GM21447 (cell line): Measurements from ENCODE around the gene CLVS2.

ENCODE experiments used
- ATAC-seq: cut with Tn5 transposase; IDR thresholded peaks from one replicate; pipeline ENCODE4 v1.9.1; 2021; ENCODE audit not compliant: unreplicated experiment

Gene CLVS2

DNA sequence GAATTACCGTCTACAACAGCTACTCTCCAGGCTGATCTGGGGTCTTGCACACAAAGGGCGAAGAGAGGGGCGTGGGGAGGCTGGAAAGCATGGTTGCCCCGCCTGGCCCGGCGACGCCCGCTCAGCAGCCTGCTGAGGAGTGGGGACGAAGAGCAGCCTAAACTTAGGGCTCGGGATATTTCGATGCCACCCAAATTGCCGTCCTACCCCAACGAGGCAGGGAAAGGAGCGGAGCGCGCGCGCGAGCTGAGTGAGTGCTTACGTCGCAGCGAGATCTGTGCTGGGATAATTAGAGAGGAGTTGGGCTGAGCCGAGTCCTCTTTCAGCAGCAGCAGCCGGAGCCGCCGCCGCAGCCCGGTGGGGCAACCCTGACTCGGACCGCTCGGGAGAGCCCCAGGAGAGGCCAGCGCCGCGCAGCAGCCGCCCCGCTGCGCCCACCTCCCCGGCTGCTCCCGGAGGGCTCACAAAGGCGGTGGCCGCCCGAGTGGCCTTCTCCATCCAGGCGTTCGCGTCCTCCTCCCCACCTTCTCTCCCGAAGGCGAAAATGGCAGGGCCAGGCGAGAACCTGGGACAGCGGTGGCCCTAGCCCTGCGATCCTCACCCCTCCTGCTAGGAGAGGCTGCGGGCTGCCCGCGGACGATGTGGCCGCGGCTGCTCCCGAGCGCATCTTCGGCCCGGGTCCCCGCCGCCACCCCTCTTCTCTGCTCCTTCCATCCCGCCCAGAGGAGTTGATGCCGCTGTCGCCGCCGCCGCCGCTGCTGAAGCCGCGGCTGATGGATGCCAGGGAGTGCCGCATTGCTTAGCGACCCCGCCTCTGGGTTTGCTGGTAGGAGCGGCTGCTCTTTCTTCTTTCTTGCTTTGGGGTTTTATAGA lies at the start of gene CLVS2:
Gene CLVS2, plus strand, starts transcription at position 315 of the 873 bp plus-strand sequence. CDS start 1,543 bp downstream, outside the sequence.
- no peak for ATAC-seq

GRCh38 chr6:122947355-122947754 lies 48.7 kb upstream of the CLVS2 start:
- ATAC-seq = no peak

DNA sequence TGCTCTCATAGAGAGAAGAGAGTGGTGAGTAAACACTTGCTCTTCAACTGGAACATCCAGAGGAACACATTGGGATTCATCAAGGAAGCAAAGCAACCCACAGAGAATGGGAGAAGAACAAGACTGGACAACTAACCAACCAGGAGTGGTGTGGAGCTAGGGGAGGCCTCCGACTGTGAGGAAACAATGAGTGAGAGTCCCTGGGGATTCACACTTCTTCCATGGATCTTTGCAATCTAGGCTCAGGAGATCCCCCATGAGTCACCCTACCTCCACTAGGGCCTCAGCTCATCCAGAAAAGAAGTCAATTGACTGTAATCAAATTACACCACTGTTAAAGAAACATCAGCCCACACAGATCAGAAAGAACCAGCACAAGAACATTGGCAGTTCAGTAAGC lies 42.3 kb upstream of the CLVS2 start:
- no peak for ATAC-seq

GRCh38 chr6:122956376-122956775 lies 39.7 kb upstream of the CLVS2 start:
- ATAC-seq = no peak

GRCh38 chr6:122962000-122962624 lies 33.9 kb upstream of the CLVS2 start:
- no peak for ATAC-seq

- ATAC-seq = no peak
Observed at GRCh38 chr6:122969999-122970533, 26.0 kb upstream of the CLVS2 start.

DNA sequence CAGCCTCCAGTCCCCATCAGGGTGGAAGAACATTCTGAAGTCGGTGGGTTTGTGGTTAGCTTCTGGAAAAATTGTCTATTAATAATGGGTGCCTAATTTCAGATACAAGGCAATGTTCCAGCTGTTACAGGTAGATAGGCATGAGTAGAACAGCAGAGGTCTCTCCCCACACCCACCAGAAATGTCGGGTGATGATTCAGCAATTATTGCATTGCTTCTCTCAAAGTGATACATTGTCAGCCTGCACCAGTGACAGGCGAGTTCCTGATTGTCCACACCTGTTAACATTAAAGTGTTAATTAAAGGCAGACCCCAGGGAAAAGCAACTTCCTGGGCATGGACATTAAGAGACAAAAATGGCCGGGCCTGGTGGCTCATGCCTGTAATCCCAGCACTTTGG lies 18.9 kb upstream of the CLVS2 start:
- no peak for ATAC-seq

GRCh38 chr6:122984393-122984792 lies 11.6 kb upstream of the CLVS2 start:
- ATAC-seq = no peak

DNA sequence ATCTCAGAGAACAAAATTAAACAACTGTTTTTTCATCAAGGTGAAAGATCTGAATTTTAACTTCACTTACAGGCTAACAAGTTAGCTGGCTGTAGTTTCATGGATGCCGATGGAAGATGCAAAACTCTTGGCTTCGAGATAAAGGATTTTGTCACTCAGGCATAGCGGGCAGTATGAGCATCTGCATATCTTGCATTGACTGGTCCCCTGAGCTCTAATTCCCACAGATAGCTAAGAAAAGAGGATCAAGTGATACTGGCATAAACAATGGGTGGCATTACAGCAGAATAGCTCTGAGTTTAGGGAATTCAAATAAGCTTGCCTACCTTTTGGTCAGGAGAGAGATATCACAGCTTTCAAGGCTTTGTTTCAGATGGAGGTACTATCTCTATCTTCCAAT lies 1.8 kb upstream of the CLVS2 start:
- ATAC-seq = no peak

DNA sequence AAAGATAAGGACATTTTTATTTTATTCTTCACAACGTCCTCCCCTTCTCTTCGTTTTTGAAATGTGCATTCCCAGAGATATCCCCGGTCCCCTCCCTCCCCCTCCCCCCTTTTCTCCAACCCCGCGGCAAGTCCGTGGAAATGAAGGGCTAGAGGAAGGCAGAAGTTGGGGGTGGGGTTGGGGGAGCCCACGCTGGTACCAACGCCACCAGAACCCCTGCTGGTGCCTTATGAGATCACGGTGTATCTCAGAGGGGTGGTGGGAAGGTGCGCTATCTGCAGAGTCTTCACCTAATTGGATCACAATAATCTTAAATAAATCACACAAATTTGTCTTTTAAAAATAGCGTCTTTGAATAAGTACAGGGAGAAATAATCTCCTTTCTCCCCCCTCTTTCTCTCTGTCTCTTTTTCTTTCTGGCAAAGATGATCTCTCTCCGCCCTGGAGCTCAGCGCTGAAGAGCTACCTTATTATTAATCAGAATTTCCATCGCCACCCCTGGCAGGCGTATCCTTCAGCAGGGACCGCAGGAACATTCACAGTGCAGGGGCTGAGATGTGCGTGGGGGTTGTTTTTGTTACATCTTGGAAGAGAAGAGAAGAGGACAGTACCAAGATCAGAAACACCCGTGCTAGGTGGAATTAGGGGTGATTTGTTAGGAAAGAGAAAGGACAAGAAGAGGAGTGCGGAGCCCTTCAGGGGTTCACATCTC lies 915 bp downstream of the CLVS2 start:
- no peak for ATAC-seq

- no peak for ATAC-seq
Observed at GRCh38 chr6:122997541-122998150, 1.6 kb downstream of the CLVS2 start.

DNA sequence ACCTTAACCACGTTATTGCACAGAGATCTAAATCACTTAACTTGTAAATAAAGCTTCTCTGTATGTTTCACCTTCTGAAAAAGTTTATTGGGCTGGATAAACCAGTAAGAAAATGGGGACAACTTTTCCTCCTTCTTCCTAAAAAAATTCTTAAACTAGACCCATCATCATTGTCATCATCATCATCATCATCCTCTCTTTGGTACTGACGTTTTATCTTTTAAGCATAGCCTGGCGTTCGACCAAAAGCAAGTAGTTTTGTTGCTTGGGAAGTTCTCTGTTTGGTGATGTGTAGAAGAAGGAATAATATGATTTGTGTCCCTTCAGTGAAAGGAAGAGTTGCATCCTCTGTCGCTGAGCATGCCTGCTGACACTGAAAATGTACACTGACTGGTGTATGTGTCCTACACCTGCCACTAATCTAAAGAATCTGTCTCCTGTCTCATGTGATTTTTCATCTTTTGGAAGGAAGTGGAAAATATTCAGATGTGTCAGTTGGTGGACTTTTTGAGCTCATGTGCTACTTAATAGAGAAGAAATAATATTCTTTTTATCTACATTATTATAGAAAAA lies 2.5 kb downstream of the CLVS2 start:
- ATAC-seq = no peak

DNA sequence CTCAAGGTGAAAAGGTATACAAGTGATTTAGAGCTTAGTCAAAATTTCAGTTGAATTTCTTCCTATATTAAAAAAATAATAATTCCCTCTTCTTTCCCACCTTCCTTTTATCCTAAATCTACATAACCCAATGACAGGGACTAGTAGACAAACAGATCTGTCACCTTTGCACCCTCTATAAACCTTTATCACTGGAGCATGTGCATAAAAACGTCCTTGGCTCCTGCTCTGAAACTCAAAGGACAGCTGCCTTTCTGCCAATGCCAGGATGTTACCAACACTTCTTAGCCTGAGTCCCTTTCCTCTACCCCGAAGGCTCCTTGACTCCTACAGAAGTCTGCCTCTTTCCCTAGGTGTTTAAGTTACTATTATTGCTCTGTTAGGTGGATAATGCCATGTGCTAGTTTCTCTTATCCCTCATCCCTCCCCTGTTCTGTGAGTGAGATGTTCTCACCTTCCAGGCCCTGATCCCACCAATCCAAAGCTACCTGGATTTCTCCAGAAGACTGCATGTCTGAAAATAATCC lies 4.3 kb downstream of the CLVS2 start:
- no peak for ATAC-seq

GRCh38 chr6:123001540-123001939 lies 5.5 kb downstream of the CLVS2 start:
- ATAC-seq = no peak

DNA sequence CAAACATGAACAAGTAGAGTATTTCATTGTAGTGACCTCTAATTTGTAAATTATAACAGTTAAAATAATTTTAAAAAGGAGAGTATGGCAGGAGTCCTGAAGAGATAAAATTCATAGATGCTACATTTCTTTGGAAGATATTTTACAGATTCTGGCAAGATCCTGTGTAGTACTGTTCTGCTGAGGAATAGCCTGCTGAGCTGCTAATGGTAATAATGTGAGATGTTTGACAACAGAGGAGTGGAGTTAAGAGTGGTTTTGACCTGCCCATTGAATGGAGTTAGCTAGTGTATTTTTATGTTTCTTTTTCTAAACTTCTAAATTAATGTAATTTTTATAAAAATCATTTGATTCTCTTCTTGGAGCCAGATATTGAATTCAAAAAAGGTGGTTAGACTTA lies 11.8 kb downstream of the CLVS2 start:
- no peak for ATAC-seq

- ATAC-seq = no peak
Observed at GRCh38 chr6:123009059-123009458, 13.0 kb downstream of the CLVS2 start.

- no peak for ATAC-seq
Observed at GRCh38 chr6:123014835-123015234, 18.8 kb downstream of the CLVS2 start.

DNA sequence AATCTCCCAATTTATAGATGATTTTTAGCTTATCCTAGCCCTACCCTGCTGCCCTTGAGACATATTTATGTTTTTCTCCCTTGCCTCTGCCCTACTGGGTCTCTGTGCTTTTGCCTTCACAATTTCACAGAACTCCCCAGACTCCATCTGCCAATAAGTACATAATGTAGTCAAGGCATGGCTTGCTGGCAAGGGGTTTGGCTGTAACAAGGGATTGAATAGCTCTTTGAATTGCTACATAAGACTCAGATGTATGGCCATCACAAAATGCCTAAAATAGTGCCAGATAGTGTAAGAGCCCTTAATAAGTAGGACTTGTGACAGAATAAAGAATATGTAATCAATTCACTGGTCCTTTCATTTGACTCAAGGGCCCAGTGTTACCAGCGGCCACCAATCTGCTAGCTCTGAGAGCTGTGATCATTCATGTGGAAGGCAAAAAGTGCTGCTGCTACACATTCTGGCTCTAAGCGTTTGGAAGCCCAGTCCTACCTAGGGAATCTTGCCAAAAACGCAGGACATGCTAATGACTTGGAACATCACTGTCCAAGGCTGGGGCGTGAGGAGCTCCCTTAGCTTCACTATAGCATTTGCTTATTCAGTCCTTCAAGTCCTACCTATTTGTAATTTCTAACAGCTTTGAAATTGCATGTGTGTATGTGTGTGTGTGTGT lies 20.5 kb downstream of the CLVS2 start:
- ATAC-seq = no peak

- no peak for ATAC-seq
Observed at GRCh38 chr6:123017104-123017682, 21.2 kb downstream of the CLVS2 start.

DNA sequence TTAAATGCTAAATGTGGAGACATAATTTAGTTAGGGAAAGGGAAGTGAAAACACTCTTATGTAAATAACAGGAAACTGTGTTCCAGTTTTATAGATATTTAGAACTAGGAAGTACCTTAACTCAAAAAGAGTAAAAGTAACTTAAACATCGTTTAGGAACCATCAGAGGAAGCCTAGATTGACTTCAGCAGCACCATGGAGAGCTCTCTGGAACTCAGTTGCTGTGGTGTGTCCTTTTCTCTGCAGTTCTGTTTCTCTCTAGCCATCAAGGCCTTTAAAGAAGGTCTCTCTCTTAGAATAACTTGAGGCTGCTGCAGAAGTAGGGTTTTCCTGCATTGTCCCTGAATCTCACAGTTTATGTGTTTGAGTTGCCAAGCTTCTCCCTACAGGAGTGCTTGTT lies 26.9 kb downstream of the CLVS2 start:
- ATAC-seq = no peak
